Natural killer cell treated with Interleukin-12 subunit alpha and Interleukin-12 subunit beta and Interleukin-15 and Interleukin-18, amount 100 ng/mL, for 72 hours (primary cell): ENCODE measurements around the gene CLEC16A. TPM values are rescaled to one million over a fixed set of nuclear protein-coding genes. Genes with fewer than 3 reads are reported as not detected.

Experiments
- ATAC-seq, 2 donors: fragments of 150-1000 bp; cut with Tn5 transposase in 1 of 2; sonication (Bioruptor Pico), chemical (Tn5 transposase) in 1 of 2; 2 replicates each; pipeline ENCODE4 v1.10.0; 2021
- DNase-seq: peaks from one replicate; pipeline ENCODE4 v3.0.0; 2022; ENCODE audit warnings: low spot score
- H3K27ac Mint-ChIP-seq, 2 donors: 1 replicate in 1 of 2; 2 replicates in 1 of 2; pipeline ENCODE4 v1.8.0; 2022; ENCODE audit warnings: mixed read lengths in 2 of 2, mild to moderate bottlenecking in 1 of 2, moderate library complexity in 1 of 2
- H3K27me3 Mint-ChIP-seq, 2 donors: 1 replicate in 1 of 2; 2 replicates in 1 of 2; pipeline ENCODE4 v1.8.0; 2022; ENCODE audit warnings: mixed read lengths in 2 of 2
- H3K36me3 Mint-ChIP-seq: one replicate; pipeline ENCODE4 v1.8.0; 2022; ENCODE audit warnings: mixed read lengths
- H3K4me1 Mint-ChIP-seq, 2 donors: 1 replicate in 1 of 2; 2 replicates in 1 of 2; pipeline ENCODE4 v1.8.0; 2022; ENCODE audit warnings: low read depth in 2 of 2, mixed read lengths in 2 of 2, mild to moderate bottlenecking in 1 of 2
- H3K4me3 Mint-ChIP-seq: one replicate; pipeline ENCODE4 v1.8.0; 2022; ENCODE audit warnings: mixed read lengths
- H3K9me3 Mint-ChIP-seq: 2 replicates; pipeline ENCODE4 v1.8.0; 2022; ENCODE audit warnings: mixed read lengths
- total RNA-seq, 2 donors: library from RNA; stranded (reverse); gene quantifications; one replicate each; pipeline ENCODE4 v1.2.3, GENCODE V29; 2022

Gene CLEC16A
- total RNA-seq, 2 donors from 2014 or later = 42.5 to 60.2 TPM

GRCh38 chr16:11200592-11200991, 256.2 kb downstream of the CLEC16A start:
- H3K9me3 Mint-ChIP-seq = no peaks in the 10 kb centered on the region
- DNase-seq (no peak), ATAC-seq (no peak)
- peaks cover 36 to 58% of the 10 kb centered on the region in 2 donors for H3K4me1 Mint-ChIP-seq
- peak overlapping the region in 1 of 2 donors; percentile 97 for H3K27ac Mint-ChIP-seq
- no peaks in the 10 kb centered on the region for H3K36me3 Mint-ChIP-seq
- H3K4me3 Mint-ChIP-seq = no peak overlapping the region
- no peaks in the 10 kb centered on the region for H3K27me3 Mint-ChIP-seq

- no peak for ATAC-seq
- H3K36me3 Mint-ChIP-seq = no peaks in the 10 kb centered on the region
Observed at GRCh38 chr16:11201498-11202259, 257.3 kb downstream of the CLEC16A start.

GRCh38 chr16:11202260-11203091, 258.1 kb downstream of the CLEC16A start:
- ATAC-seq (peak in 1 of 2 donors; percentile 34), DNase-seq (peak; percentile 80)
- H3K36me3 Mint-ChIP-seq = no peaks in the 10 kb centered on the region
- H3K4me3 Mint-ChIP-seq = peak overlapping the region; percentile 34
- peak overlapping the region; percentile 95 to 97 for H3K27ac Mint-ChIP-seq
- H3K9me3 Mint-ChIP-seq = no peaks in the 10 kb centered on the region
- peaks cover 53 to 71% of the 10 kb centered on the region in 2 donors for H3K4me1 Mint-ChIP-seq
- no peaks in the 10 kb centered on the region for H3K27me3 Mint-ChIP-seq

More at GRCh38 chr16:11201498-11202259, 257.3 kb downstream of the CLEC16A start:
- Mint-ChIP-seq H3K4me3 (peak overlapping the region; percentile 8), H3K9me3 (no peaks in the 10 kb centered on the region), H3K4me1 (peaks cover 46 to 65% of the 10 kb centered on the region in 2 donors), H3K27me3 (no peaks in the 10 kb centered on the region), H3K27ac (peak overlapping the region; percentile 95 to 97)
- DNase-seq = no peak

GRCh38 chr16:11203111-11203623, 258.8 kb downstream of the CLEC16A start:
- no peaks in the 10 kb centered on the region for H3K9me3 Mint-ChIP-seq
- no peak for ATAC-seq
- H3K4me1 Mint-ChIP-seq = peaks cover 51 to 69% of the 10 kb centered on the region in 2 donors

GRCh38 chr16:11204513-11205047, 260.2 kb downstream of the CLEC16A start:
- Mint-ChIP-seq H3K4me3 (peak overlapping the region; percentile 50), H3K27ac (peak overlapping the region; percentile 95 to 97), H3K27me3 (no peaks in the 10 kb centered on the region), H3K9me3 (no peaks in the 10 kb centered on the region), H3K4me1 (peaks cover 52 to 71% of the 10 kb centered on the region in 2 donors), H3K36me3 (no peaks in the 10 kb centered on the region)
- DNase-seq (no peak), ATAC-seq (no peak)

More at GRCh38 chr16:11203111-11203623, 258.8 kb downstream of the CLEC16A start:
- DNase-seq = no peak
- Mint-ChIP-seq H3K27me3 (no peaks in the 10 kb centered on the region), H3K4me3 (peak overlapping the region; percentile 34), H3K36me3 (no peaks in the 10 kb centered on the region), H3K27ac (peak overlapping the region; percentile 95 to 97)

GRCh38 chr16:11205065-11205699, 260.8 kb downstream of the CLEC16A start:
- ATAC-seq = no peak
- H3K4me1 Mint-ChIP-seq = peaks cover 52 to 71% of the 10 kb centered on the region in 2 donors
- no peaks in the 10 kb centered on the region for H3K36me3 Mint-ChIP-seq
- H3K27ac Mint-ChIP-seq = peak overlapping the region; percentile 95 to 97
- H3K27me3 Mint-ChIP-seq = no peaks in the 10 kb centered on the region
- DNase-seq = no peak
- H3K4me3 Mint-ChIP-seq = peak overlapping the region; percentile 50
- H3K9me3 Mint-ChIP-seq = no peaks in the 10 kb centered on the region

- peak overlapping the region; percentile 95 to 97 for H3K27ac Mint-ChIP-seq
- peak overlapping the region; percentile 80 for H3K4me3 Mint-ChIP-seq
- no peaks in the 10 kb centered on the region for H3K27me3 Mint-ChIP-seq
- peak; percentile 81 to 84 for ATAC-seq
- H3K36me3 Mint-ChIP-seq = no peaks in the 10 kb centered on the region
- peak; percentile 92 for DNase-seq
- peaks cover 52 to 68% of the 10 kb centered on the region in 2 donors for H3K4me1 Mint-ChIP-seq
- H3K9me3 Mint-ChIP-seq = no peaks in the 10 kb centered on the region
Observed at GRCh38 chr16:11205754-11206581, 261.6 kb downstream of the CLEC16A start.

GRCh38 chr16:11207646-11208045, 263.3 kb downstream of the CLEC16A start:
- peak overlapping the region; percentile 95 to 97 for H3K27ac Mint-ChIP-seq
- peaks cover 39 to 64% of the 10 kb centered on the region in 2 donors for H3K4me1 Mint-ChIP-seq
- H3K27me3 Mint-ChIP-seq = no peaks in the 10 kb centered on the region
- no peak for ATAC-seq
- H3K9me3 Mint-ChIP-seq = no peaks in the 10 kb centered on the region
- no peak for DNase-seq
- no peaks in the 10 kb centered on the region for H3K36me3 Mint-ChIP-seq
- H3K4me3 Mint-ChIP-seq = peak overlapping the region; percentile 80

- H3K4me3 Mint-ChIP-seq = no peak overlapping the region
- peaks cover 32 to 57% of the 10 kb centered on the region in 2 donors for H3K4me1 Mint-ChIP-seq
- H3K27me3 Mint-ChIP-seq = no peaks in the 10 kb centered on the region
- DNase-seq (no peak), ATAC-seq (no peak)
- no peaks in the 10 kb centered on the region for H3K36me3 Mint-ChIP-seq
- H3K27ac Mint-ChIP-seq = no peak overlapping the region
- no peaks in the 10 kb centered on the region for H3K9me3 Mint-ChIP-seq
Observed at GRCh38 chr16:11208916-11209665, 264.7 kb downstream of the CLEC16A start.

GRCh38 chr16:11210260-11210659, 265.9 kb downstream of the CLEC16A start:
- Mint-ChIP-seq H3K4me1 (peaks cover 26 to 47% of the 10 kb centered on the region in 2 donors), H3K4me3 (no peak overlapping the region), H3K27ac (peak overlapping the region in 1 of 2 donors; percentile 27), H3K27me3 (no peaks in the 10 kb centered on the region), H3K9me3 (no peaks in the 10 kb centered on the region), H3K36me3 (no peaks in the 10 kb centered on the region)
- DNase-seq (no peak), ATAC-seq (no peak)

GRCh38 chr16:11211061-11211976, 267.0 kb downstream of the CLEC16A start:
- ATAC-seq (no peak), DNase-seq (no peak)
- Mint-ChIP-seq H3K4me3 (no peak overlapping the region), H3K4me1 (peaks cover 24 to 46% of the 10 kb centered on the region in 2 donors), H3K27me3 (no peaks in the 10 kb centered on the region), H3K9me3 (peaks cover 3% of the 10 kb centered on the region), H3K36me3 (peaks cover 8% of the 10 kb centered on the region), H3K27ac (peak overlapping the region; percentile 14 to 82)
